ENCODE data around the gene PRSS56. TPM values are rescaled to one million over a fixed set of nuclear protein-coding genes. Genes with fewer than 3 reads are reported as not detected.

PRSS56 gene
- total and polyA plus RNA-seq, 2 of the 13 experiments (the other 11 are each of a cell fraction or from before 2014, with no cell fraction given): not detected

GRCh38 chr2:232494542-232494941, 25.6 kb upstream of the PRSS56 start (continued):
- no peak for TF ChIP-seq ZNF180 (CRISPR knock-in tag; IDR thresholded peaks at IDR 0.05; ENCODE audit: borderline replicate concordance, low read depth)

GRCh38 chr2:232495292-232495691, 24.9 kb upstream of the PRSS56 start:
- POLR2A ChIA-PET: no interaction called here
- H4K20me1 ChIP-seq (ENCODE audit: insufficient read depth, low read length): no peaks in the 10 kb centered on the region
- TF ChIP-seq CEBPZ (IDR thresholded peaks at IDR 0.05; ENCODE audit: low read length): no peak
- no peak for TF ChIP-seq SKI (IDR thresholded peaks at IDR 0.05; ENCODE audit: partially characterized antibody)
- intact Hi-C loops (cut with micrococcal nuclease; ENCODE audit: unreplicated experiment) (no loop called here), in situ Hi-C loops (cut with HindIII; ENCODE audit: extremely low pct_ligation_motif_present, low pct_unique_long_range_greater_than_20kb) (no loop called here)
- H3K4me1 ChIP-seq (ENCODE audit: insufficient read depth, low read length): no peaks in the 10 kb centered on the region
- no peak overlapping the region for H3K4me2 ChIP-seq (ENCODE audit: low read depth, low read length)
- no peak overlapping the region for H3K27ac ChIP-seq (ENCODE audit: extremely low read length, insufficient read depth, low read length)
- H3K4me3 ChIP-seq (replicated peaks in 1 of 3; ENCODE audit: insufficient read depth in 1 of 3, low read depth in 2 of 3, low read length in 3 of 3): no peak overlapping the region
- 30% methylated on average over 7 of the region's 7 CpGs for WGBS (ENCODE audit: low lambda C conversion rate)
- no peaks in the 10 kb centered on the region for H3K79me2 ChIP-seq (ENCODE audit: insufficient read depth, low read length)
- FAIRE-seq (no peak), ATAC-seq (no peak), DNase-seq (ENCODE audit: low spot score) (no peak)
- BruUV-seq (replicated peaks): no TSS peak
- no peaks in the 10 kb centered on the region for H3K9me3 ChIP-seq (ENCODE audit: low read length)
- H3K27me3 ChIP-seq (ENCODE audit: control insufficient read depth in 1 of 2, insufficient read depth in 2 of 2, low read length in 2 of 2): peaks cover 21 to 90% of the 10 kb centered on the region in 2 experiments
- H3K9ac ChIP-seq (ENCODE audit: insufficient read depth, low read depth, low read length): no peak overlapping the region
- no peaks in the 10 kb centered on the region for H3K36me3 ChIP-seq (replicated peaks in 1 of 2; ENCODE audit: control insufficient read depth in 1 of 2, insufficient read depth in 2 of 2, low read length in 2 of 2)
- H2AFZ ChIP-seq (ENCODE audit: low read length): no peak overlapping the region
- CTCF ChIA-PET (ENCODE audit: low intra/inter-chr PET ratio, low total read pairs): no interaction called here

All from HepG2 (cell line).